Measurements from ENCODE around the gene TMEM200A. TPM values are rescaled to one million over a fixed set of nuclear protein-coding genes. Genes with fewer than 3 reads are reported as not detected.

TMEM200A gene
- total and polyA plus RNA-seq, 2 donors, result 3.9 to 7.4 TPM

GRCh38 chr6:130382872-130383490 lies 17.2 kb downstream of the TMEM200A start:
- H3K4me1 ChIP-seq (ENCODE audit: control insufficient read depth in 2 of 2, insufficient read depth in 2 of 2, low read length in 2 of 2), result peaks cover 5 to 22% of the 10 kb centered on the region in 2 donors
- no peaks in the 10 kb centered on the region for H3K27me3 ChIP-seq (ENCODE audit: control insufficient read depth in 2 of 2, insufficient read depth in 1 of 2, low read length in 1 of 2)
- WGBS, result 92% methylated on average over 9 of the region's 9 CpGs
- H3K27ac ChIP-seq (ENCODE audit: low read depth in 1 of 2, low read length in 1 of 2), result no peak overlapping the region
- DNase-seq (ENCODE audit: low read depth in 6 of 9, low spot score in 9 of 9), result no peak
- H3K4me3 ChIP-seq (ENCODE audit: low read length in 2 of 2), result no peak overlapping the region
- no peaks in the 10 kb centered on the region for H3K36me3 ChIP-seq (ENCODE audit: control insufficient read depth in 2 of 2, insufficient read depth in 2 of 2, low read length in 1 of 2)
- H3K9me3 ChIP-seq (ENCODE audit: control insufficient read depth in 2 of 2, insufficient read depth in 1 of 2, low read length in 1 of 2), result no peaks in the 10 kb centered on the region

DNA sequence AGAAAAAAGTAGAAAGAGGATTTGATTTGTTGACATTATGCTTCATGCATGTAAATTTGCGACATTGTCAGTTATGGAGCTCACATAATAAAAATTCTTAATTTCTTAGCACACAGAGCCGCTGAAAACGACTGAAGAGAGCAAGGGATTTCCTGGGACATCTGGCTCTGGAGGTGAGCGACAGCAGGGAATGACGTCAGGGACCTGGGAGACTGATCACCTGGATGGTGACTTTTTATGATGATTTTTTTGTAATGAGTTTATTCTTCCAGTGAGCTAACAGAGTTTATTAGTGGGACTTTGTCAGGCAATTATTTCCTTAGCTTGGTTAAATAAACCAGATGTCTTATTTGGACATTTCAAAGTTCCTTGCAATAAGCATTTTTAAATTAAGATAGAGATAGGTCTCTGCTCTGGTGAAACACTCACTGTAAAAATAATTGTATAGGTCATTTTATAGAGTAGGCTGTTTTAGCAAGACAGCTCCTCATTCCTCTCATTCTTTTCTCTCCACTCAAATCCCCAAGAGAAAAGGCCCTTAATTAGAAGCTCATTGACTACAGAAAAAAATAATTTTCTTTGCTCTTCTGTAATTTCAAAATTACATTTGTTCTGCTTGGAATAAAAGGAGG lies 19.4 kb downstream of the TMEM200A start:
- Histone ChIP-seq H3K4me3 (ENCODE audit: low read length in 2 of 2) (no peak overlapping the region), H3K36me3 (ENCODE audit: control insufficient read depth in 2 of 2, insufficient read depth in 2 of 2, low read length in 1 of 2) (no peaks in the 10 kb centered on the region), H3K4me1 (ENCODE audit: control insufficient read depth in 2 of 2, insufficient read depth in 2 of 2, low read length in 2 of 2) (peaks cover 5 to 22% of the 10 kb centered on the region in 2 donors), H3K27me3 (ENCODE audit: control insufficient read depth in 2 of 2, insufficient read depth in 1 of 2, low read length in 1 of 2) (no peaks in the 10 kb centered on the region), H3K27ac (ENCODE audit: low read depth in 1 of 2, low read length in 1 of 2) (no peak overlapping the region), H3K9me3 (ENCODE audit: control insufficient read depth in 2 of 2, insufficient read depth in 1 of 2, low read length in 1 of 2) (no peaks in the 10 kb centered on the region)
- 97% methylated on average over 5 of the region's 5 CpGs for WGBS
- no peak for DNase-seq (ENCODE audit: low read depth in 6 of 9, low spot score in 9 of 9)

DNA sequence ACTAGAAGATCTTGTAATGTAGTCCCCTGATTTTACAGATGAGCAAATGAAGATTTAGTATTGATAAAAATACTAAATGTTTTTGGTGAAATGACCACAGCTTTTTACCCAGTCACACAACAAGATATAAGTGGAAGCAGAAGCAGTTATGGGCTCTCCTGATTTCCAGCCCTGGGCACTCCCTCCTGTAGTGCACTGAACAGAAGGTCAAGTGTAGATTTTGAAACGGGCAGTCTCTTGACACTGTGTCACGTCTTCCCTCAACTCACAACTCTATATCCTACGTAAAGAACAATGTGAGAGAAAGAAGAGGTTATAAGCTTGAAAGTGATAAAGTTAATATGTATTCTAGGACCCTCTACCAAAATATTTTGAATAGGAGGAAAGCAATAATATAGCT lies 23.3 kb downstream of the TMEM200A start:
- Histone ChIP-seq H3K4me3 (ENCODE audit: low read length in 2 of 2) (no peak overlapping the region), H3K27me3 (ENCODE audit: control insufficient read depth in 2 of 2, insufficient read depth in 1 of 2, low read length in 1 of 2) (no peaks in the 10 kb centered on the region), H3K27ac (ENCODE audit: low read depth in 1 of 2, low read length in 1 of 2) (no peak overlapping the region), H3K36me3 (ENCODE audit: control insufficient read depth in 2 of 2, insufficient read depth in 2 of 2, low read length in 1 of 2) (no peaks in the 10 kb centered on the region), H3K4me1 (ENCODE audit: control insufficient read depth in 2 of 2, insufficient read depth in 2 of 2, low read length in 2 of 2) (no peaks in the 10 kb centered on the region), H3K9me3 (ENCODE audit: control insufficient read depth in 2 of 2, insufficient read depth in 1 of 2, low read length in 1 of 2) (no peaks in the 10 kb centered on the region)
- WGBS, result 96% methylated on average over 3 of the region's 3 CpGs
- no peak for DNase-seq (ENCODE audit: low read depth in 6 of 9, low spot score in 9 of 9)

- DNase-seq (ENCODE audit: low read depth in 6 of 9, low spot score in 9 of 9), result no peak
- 98% methylated on average over 3 of the region's 3 CpGs for WGBS
- H3K4me1 ChIP-seq (ENCODE audit: control insufficient read depth in 2 of 2, insufficient read depth in 2 of 2, low read length in 2 of 2), result no peaks in the 10 kb centered on the region
- H3K27me3 ChIP-seq (ENCODE audit: control insufficient read depth in 2 of 2, insufficient read depth in 1 of 2, low read length in 1 of 2), result no peaks in the 10 kb centered on the region
- H3K27ac ChIP-seq (ENCODE audit: low read depth in 1 of 2, low read length in 1 of 2), result no peak overlapping the region
- H3K36me3 ChIP-seq (ENCODE audit: control insufficient read depth in 2 of 2, insufficient read depth in 2 of 2, low read length in 1 of 2), result no peaks in the 10 kb centered on the region
- no peak overlapping the region for H3K4me3 ChIP-seq (ENCODE audit: low read length in 2 of 2)
- H3K9me3 ChIP-seq (ENCODE audit: control insufficient read depth in 2 of 2, insufficient read depth in 1 of 2, low read length in 1 of 2), result no peaks in the 10 kb centered on the region
Observed at GRCh38 chr6:130390890-130391289, 25.1 kb downstream of the TMEM200A start.

GRCh38 chr6:130393306-130393705 lies 27.5 kb downstream of the TMEM200A start:
- H3K9me3 ChIP-seq (ENCODE audit: control insufficient read depth in 2 of 2, insufficient read depth in 1 of 2, low read length in 1 of 2), result no peaks in the 10 kb centered on the region
- no peak overlapping the region for H3K4me3 ChIP-seq (ENCODE audit: low read length in 2 of 2)
- H3K27ac ChIP-seq (ENCODE audit: low read depth in 1 of 2, low read length in 1 of 2), result no peak overlapping the region
- no peaks in the 10 kb centered on the region for H3K4me1 ChIP-seq (ENCODE audit: control insufficient read depth in 2 of 2, insufficient read depth in 2 of 2, low read length in 2 of 2)
- WGBS, result 98% methylated on average over 6 of the region's 6 CpGs
- no peaks in the 10 kb centered on the region for H3K36me3 ChIP-seq (ENCODE audit: control insufficient read depth in 2 of 2, insufficient read depth in 2 of 2, low read length in 1 of 2)
- DNase-seq (ENCODE audit: low read depth in 6 of 9, low spot score in 9 of 9), result no peak
- H3K27me3 ChIP-seq (ENCODE audit: control insufficient read depth in 2 of 2, insufficient read depth in 1 of 2, low read length in 1 of 2), result no peaks in the 10 kb centered on the region

GRCh38 chr6:130394246-130394645 lies 28.4 kb downstream of the TMEM200A start:
- Histone ChIP-seq H3K4me3 (ENCODE audit: low read length in 2 of 2) (no peak overlapping the region), H3K36me3 (ENCODE audit: control insufficient read depth in 2 of 2, insufficient read depth in 2 of 2, low read length in 1 of 2) (no peaks in the 10 kb centered on the region), H3K4me1 (ENCODE audit: control insufficient read depth in 2 of 2, insufficient read depth in 2 of 2, low read length in 2 of 2) (no peaks in the 10 kb centered on the region), H3K27ac (ENCODE audit: low read depth in 1 of 2, low read length in 1 of 2) (no peak overlapping the region), H3K27me3 (ENCODE audit: control insufficient read depth in 2 of 2, insufficient read depth in 1 of 2, low read length in 1 of 2) (no peaks in the 10 kb centered on the region), H3K9me3 (ENCODE audit: control insufficient read depth in 2 of 2, insufficient read depth in 1 of 2, low read length in 1 of 2) (no peaks in the 10 kb centered on the region)
- WGBS, result 83% methylated on average over 5 of the region's 5 CpGs
- DNase-seq (ENCODE audit: low read depth in 6 of 9, low spot score in 9 of 9), result no peak

GRCh38 chr6:130395164-130395563 lies 29.3 kb downstream of the TMEM200A start:
- no peaks in the 10 kb centered on the region for H3K9me3 ChIP-seq (ENCODE audit: control insufficient read depth in 2 of 2, insufficient read depth in 1 of 2, low read length in 1 of 2)
- DNase-seq (ENCODE audit: low read depth in 6 of 9, low spot score in 9 of 9), result no peak
- no peak overlapping the region for H3K4me3 ChIP-seq (ENCODE audit: low read length in 2 of 2)
- H3K4me1 ChIP-seq (ENCODE audit: control insufficient read depth in 2 of 2, insufficient read depth in 2 of 2, low read length in 2 of 2), result no peaks in the 10 kb centered on the region
- no peak overlapping the region for H3K27ac ChIP-seq (ENCODE audit: low read depth in 1 of 2, low read length in 1 of 2)
- H3K27me3 ChIP-seq (ENCODE audit: control insufficient read depth in 2 of 2, insufficient read depth in 1 of 2, low read length in 1 of 2), result no peaks in the 10 kb centered on the region
- 97% methylated on average over 5 of the region's 5 CpGs for WGBS
- no peaks in the 10 kb centered on the region for H3K36me3 ChIP-seq (ENCODE audit: control insufficient read depth in 2 of 2, insufficient read depth in 2 of 2, low read length in 1 of 2)

- Histone ChIP-seq H3K27me3 (ENCODE audit: control insufficient read depth in 2 of 2, insufficient read depth in 1 of 2, low read length in 1 of 2) (no peaks in the 10 kb centered on the region), H3K9me3 (ENCODE audit: control insufficient read depth in 2 of 2, insufficient read depth in 1 of 2, low read length in 1 of 2) (no peaks in the 10 kb centered on the region), H3K4me1 (ENCODE audit: control insufficient read depth in 2 of 2, insufficient read depth in 2 of 2, low read length in 2 of 2) (no peaks in the 10 kb centered on the region), H3K4me3 (ENCODE audit: low read length in 2 of 2) (no peak overlapping the region), H3K36me3 (ENCODE audit: control insufficient read depth in 2 of 2, insufficient read depth in 2 of 2, low read length in 1 of 2) (no peaks in the 10 kb centered on the region), H3K27ac (ENCODE audit: low read depth in 1 of 2, low read length in 1 of 2) (no peak overlapping the region)
- no peak for DNase-seq (ENCODE audit: low read depth in 6 of 9, low spot score in 9 of 9)
- 4% methylated on average over 2 of the region's 2 CpGs for WGBS
Observed at GRCh38 chr6:130396722-130397121, 30.9 kb downstream of the TMEM200A start.

DNA sequence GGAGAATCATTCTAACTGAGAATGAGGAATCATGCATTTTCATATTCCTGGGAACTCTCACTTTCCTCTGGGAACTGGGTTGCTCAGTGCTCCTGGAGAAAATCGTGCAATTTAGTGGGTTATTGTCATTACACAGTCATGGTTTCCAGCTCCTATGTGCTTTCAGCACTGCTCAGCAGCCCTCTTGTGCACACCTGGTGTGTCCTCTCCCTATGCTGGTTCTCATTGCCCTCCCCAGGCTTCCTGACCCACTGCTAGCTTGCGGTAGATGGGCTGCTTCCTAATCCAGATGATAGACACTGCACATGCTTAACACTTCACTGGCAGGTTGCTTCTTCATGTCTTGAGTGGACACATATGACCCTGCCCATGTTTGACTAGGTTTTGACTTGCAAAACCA lies 39.7 kb downstream of the TMEM200A start:
- Histone ChIP-seq H3K27me3 (ENCODE audit: control insufficient read depth in 2 of 2, insufficient read depth in 1 of 2, low read length in 1 of 2) (no peaks in the 10 kb centered on the region), H3K36me3 (ENCODE audit: control insufficient read depth in 2 of 2, insufficient read depth in 2 of 2, low read length in 1 of 2) (no peaks in the 10 kb centered on the region), H3K27ac (ENCODE audit: low read depth in 1 of 2, low read length in 1 of 2) (no peak overlapping the region), H3K4me1 (ENCODE audit: control insufficient read depth in 2 of 2, insufficient read depth in 2 of 2, low read length in 2 of 2) (peaks cover 3 to 4% of the 10 kb centered on the region in 2 donors), H3K9me3 (ENCODE audit: control insufficient read depth in 2 of 2, insufficient read depth in 1 of 2, low read length in 1 of 2) (no peaks in the 10 kb centered on the region), H3K4me3 (ENCODE audit: low read length in 2 of 2) (no peak overlapping the region)
- 22% methylated on average over 2 of the region's 2 CpGs for WGBS
- DNase-seq (ENCODE audit: low read depth in 6 of 9, low spot score in 9 of 9), result peak in 1 of 9 donors; percentile 37

All from thymus (tissue), 11 donors.